ENCODE measurements around the gene KLK15.
A peak's percentile ranks its signal among the peaks of the same experiment; 100 is the strongest.

The KLK15 gene

GRCh38 chr19:50779504-50780457 lies 53.6 kb downstream of the KLK15 start:
- no peak overlapping the region for H2BK120ac ChIP-seq (ENCODE audit: low read depth, low read length)
- no peak overlapping the region for H3K23ac ChIP-seq (ENCODE audit: low read depth, low read length, poor library complexity)
- H4K8ac ChIP-seq (ENCODE audit: low read depth, low read length): no peak overlapping the region
- H2BK12ac ChIP-seq (ENCODE audit: low read length): no peak overlapping the region
- no peak overlapping the region for H3K4me2 ChIP-seq (ENCODE audit: insufficient read depth, low read length, poor library complexity, severe bottlenecking)
- H3K36me3 ChIP-seq (replicated peaks in 1 of 2; ENCODE audit: control insufficient read depth in 2 of 2, insufficient read depth in 2 of 2, low read length in 2 of 2): no peaks in the 10 kb centered on the region
- H2AK5ac ChIP-seq (ENCODE audit: low read depth, low read length): no peak overlapping the region
- H3K14ac ChIP-seq (ENCODE audit: low read length): no peak overlapping the region
- no peak overlapping the region for H2BK5ac ChIP-seq (ENCODE audit: low read length)
- H2AFZ ChIP-seq (ENCODE audit: low read length): no peak overlapping the region
- no peak overlapping the region for H3K27ac ChIP-seq (replicated peaks; ENCODE audit: low read length)
- no peak overlapping the region for H4K91ac ChIP-seq (ENCODE audit: low read depth, low read length, poor library complexity)
- no peak overlapping the region for H3K4me3 ChIP-seq (ENCODE audit: low read length in 2 of 2)
- peaks cover 1 to 3% of the 10 kb centered on the region in 2 donors for H3K4me1 ChIP-seq (ENCODE audit: control insufficient read depth in 2 of 2, insufficient read depth in 1 of 2, low read depth in 1 of 2, low read length in 2 of 2)
- peaks cover 3 to 45% (median 20%) of the 10 kb centered on the region in 3 experiments for H3K27me3 ChIP-seq (ENCODE audit: control insufficient read depth in 3 of 3, insufficient read depth in 3 of 3, low read depth in 1 of 3, low read length in 3 of 3)
- H3K79me1 ChIP-seq (ENCODE audit: low read depth, low read length): no peaks in the 10 kb centered on the region
- WGBS, 2 donors (ENCODE audit: extremely low coverage in 2 of 2, insufficient read length in 2 of 2, insufficient replicate concordance in 1 of 2): no CpG with 5 or more reads among the region's 25 CpGs
- no peak overlapping the region for H3K4ac ChIP-seq (ENCODE audit: low read length)
- no peak for DNase-seq (ENCODE audit: low spot score)
- H3K9me3 ChIP-seq (replicated peaks in 1 of 2; ENCODE audit: control insufficient read depth in 2 of 2, insufficient read depth in 1 of 2, low read depth in 1 of 2, low read length in 2 of 2): no peaks in the 10 kb centered on the region
- H2BK15ac ChIP-seq (ENCODE audit: low read length): no peak overlapping the region
- no peak overlapping the region for H3K9ac ChIP-seq (ENCODE audit: low read depth, low read length, poor library complexity)
- no peak overlapping the region for H3K18ac ChIP-seq (ENCODE audit: low read length)

DNA sequence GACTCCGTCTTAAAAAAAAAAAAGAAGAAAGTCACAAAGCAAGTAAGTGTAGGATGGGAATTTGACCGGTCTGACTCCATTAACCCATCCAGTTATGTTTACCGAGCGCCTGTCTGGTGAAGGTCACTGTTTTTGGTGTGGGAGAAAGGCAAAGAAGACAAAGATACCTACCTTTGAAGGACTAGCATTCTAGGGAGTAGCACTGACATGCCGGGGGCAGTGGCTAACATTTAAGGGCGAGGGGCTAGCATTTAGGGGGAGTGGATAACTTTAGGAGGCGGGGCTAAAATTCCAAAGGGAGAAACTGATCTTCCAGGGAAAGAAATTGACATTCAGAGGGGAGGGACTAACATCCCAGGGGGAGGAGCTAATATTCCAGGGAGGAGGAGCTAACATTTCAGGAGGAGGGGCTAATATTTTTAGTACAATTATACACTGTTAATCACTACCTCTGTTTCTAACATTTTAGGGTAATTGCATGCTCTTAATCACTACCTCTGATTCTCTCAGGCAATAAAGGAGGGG lies 54.4 kb downstream of the KLK15 start:
- no peak overlapping the region for H3K27ac ChIP-seq (replicated peaks; ENCODE audit: low read length)
- H2BK15ac ChIP-seq (ENCODE audit: low read length): no peak overlapping the region
- H4K8ac ChIP-seq (ENCODE audit: low read depth, low read length): no peak overlapping the region
- no peak overlapping the region for H2BK12ac ChIP-seq (ENCODE audit: low read length)
- H2AK5ac ChIP-seq (ENCODE audit: low read depth, low read length): no peak overlapping the region
- no peak overlapping the region for H3K4me2 ChIP-seq (ENCODE audit: insufficient read depth, low read length, poor library complexity, severe bottlenecking)
- peaks cover 3 to 45% (median 20%) of the 10 kb centered on the region in 3 experiments for H3K27me3 ChIP-seq (ENCODE audit: control insufficient read depth in 3 of 3, insufficient read depth in 3 of 3, low read depth in 1 of 3, low read length in 3 of 3)
- no peak for DNase-seq (ENCODE audit: low spot score)
- no peak overlapping the region for H4K91ac ChIP-seq (ENCODE audit: low read depth, low read length, poor library complexity)
- no peak overlapping the region for H2AFZ ChIP-seq (ENCODE audit: low read length)
- no peak overlapping the region for H2BK5ac ChIP-seq (ENCODE audit: low read length)
- no peak overlapping the region for H3K9ac ChIP-seq (ENCODE audit: low read depth, low read length, poor library complexity)
- no peaks in the 10 kb centered on the region for H3K36me3 ChIP-seq (replicated peaks in 1 of 2; ENCODE audit: control insufficient read depth in 2 of 2, insufficient read depth in 2 of 2, low read length in 2 of 2)
- no peaks in the 10 kb centered on the region for H3K79me1 ChIP-seq (ENCODE audit: low read depth, low read length)
- no peak overlapping the region for H2BK120ac ChIP-seq (ENCODE audit: low read depth, low read length)
- H3K4me3 ChIP-seq (ENCODE audit: low read length in 2 of 2): no peak overlapping the region
- no CpG with 5 or more reads among the region's 7 CpGs for WGBS, 2 donors (ENCODE audit: extremely low coverage in 2 of 2, insufficient read length in 2 of 2, insufficient replicate concordance in 1 of 2)
- H3K4ac ChIP-seq (ENCODE audit: low read length): no peak overlapping the region
- no peak overlapping the region for H3K14ac ChIP-seq (ENCODE audit: low read length)
- H3K23ac ChIP-seq (ENCODE audit: low read depth, low read length, poor library complexity): no peak overlapping the region
- no peak overlapping the region for H3K18ac ChIP-seq (ENCODE audit: low read length)
- H3K9me3 ChIP-seq (replicated peaks in 1 of 2; ENCODE audit: control insufficient read depth in 2 of 2, insufficient read depth in 1 of 2, low read depth in 1 of 2, low read length in 2 of 2): no peaks in the 10 kb centered on the region
- peaks cover 1 to 3% of the 10 kb centered on the region in 2 donors for H3K4me1 ChIP-seq (ENCODE audit: control insufficient read depth in 2 of 2, insufficient read depth in 1 of 2, low read depth in 1 of 2, low read length in 2 of 2)

- no peak for DNase-seq (ENCODE audit: low spot score)
These were observed 55.5 kb downstream of the KLK15 start for GRCh38 chr19:50777830-50778303.

GRCh38 chr19:50777261-50777660 lies 56.1 kb downstream of the KLK15 start:
- no peak overlapping the region for H2BK120ac ChIP-seq (ENCODE audit: low read depth, low read length)
- H3K79me1 ChIP-seq (ENCODE audit: low read depth, low read length): no peaks in the 10 kb centered on the region
- no peak overlapping the region for H3K27ac ChIP-seq (replicated peaks; ENCODE audit: low read length)
- no peak overlapping the region for H3K14ac ChIP-seq (ENCODE audit: low read length)
- H3K4me3 ChIP-seq (ENCODE audit: low read length in 2 of 2): no peak overlapping the region
- H2BK15ac ChIP-seq (ENCODE audit: low read length): no peak overlapping the region
- H3K4me1 ChIP-seq (ENCODE audit: control insufficient read depth in 2 of 2, insufficient read depth in 1 of 2, low read depth in 1 of 2, low read length in 2 of 2): peaks cover 0 to 1% of the 10 kb centered on the region in 2 donors
- no peak overlapping the region for H4K8ac ChIP-seq (ENCODE audit: low read depth, low read length)
- no peak overlapping the region for H3K4ac ChIP-seq (ENCODE audit: low read length)
- WGBS, 2 donors (ENCODE audit: extremely low coverage in 2 of 2, insufficient read length in 2 of 2, insufficient replicate concordance in 1 of 2): 100% methylated on average over 1 of the region's 4 CpGs
- H2BK5ac ChIP-seq (ENCODE audit: low read length): no peak overlapping the region
- no peak overlapping the region for H3K23ac ChIP-seq (ENCODE audit: low read depth, low read length, poor library complexity)
- H3K4me2 ChIP-seq (ENCODE audit: insufficient read depth, low read length, poor library complexity, severe bottlenecking): no peak overlapping the region
- no peak overlapping the region for H2BK12ac ChIP-seq (ENCODE audit: low read length)
- no peak overlapping the region for H2AFZ ChIP-seq (ENCODE audit: low read length)
- peaks cover 3 to 45% (median 20%) of the 10 kb centered on the region in 3 experiments for H3K27me3 ChIP-seq (ENCODE audit: control insufficient read depth in 3 of 3, insufficient read depth in 3 of 3, low read depth in 1 of 3, low read length in 3 of 3)
- H3K9me3 ChIP-seq (replicated peaks in 1 of 2; ENCODE audit: control insufficient read depth in 2 of 2, insufficient read depth in 1 of 2, low read depth in 1 of 2, low read length in 2 of 2): no peaks in the 10 kb centered on the region
- H3K18ac ChIP-seq (ENCODE audit: low read length): no peak overlapping the region
- H3K36me3 ChIP-seq (replicated peaks in 1 of 2; ENCODE audit: control insufficient read depth in 2 of 2, insufficient read depth in 2 of 2, low read length in 2 of 2): no peaks in the 10 kb centered on the region
- H4K91ac ChIP-seq (ENCODE audit: low read depth, low read length, poor library complexity): no peak overlapping the region
- H3K9ac ChIP-seq (ENCODE audit: low read depth, low read length, poor library complexity): no peak overlapping the region
- DNase-seq (ENCODE audit: low spot score): no peak
- H2AK5ac ChIP-seq (ENCODE audit: low read depth, low read length): no peak overlapping the region

More at GRCh38 chr19:50777830-50778303, 55.5 kb downstream of the KLK15 start:
- H2BK120ac ChIP-seq (ENCODE audit: low read depth, low read length): no peak overlapping the region
- H3K23ac ChIP-seq (ENCODE audit: low read depth, low read length, poor library complexity): no peak overlapping the region
- no peak overlapping the region for H2BK15ac ChIP-seq (ENCODE audit: low read length)
- H3K18ac ChIP-seq (ENCODE audit: low read length): no peak overlapping the region
- no peaks in the 10 kb centered on the region for H3K9me3 ChIP-seq (replicated peaks in 1 of 2; ENCODE audit: control insufficient read depth in 2 of 2, insufficient read depth in 1 of 2, low read depth in 1 of 2, low read length in 2 of 2)
- no peak overlapping the region for H3K4ac ChIP-seq (ENCODE audit: low read length)
- H2AFZ ChIP-seq (ENCODE audit: low read length): peak overlapping the region; percentile 48
- no peak overlapping the region for H3K4me2 ChIP-seq (ENCODE audit: insufficient read depth, low read length, poor library complexity, severe bottlenecking)
- H3K27me3 ChIP-seq (ENCODE audit: control insufficient read depth in 3 of 3, insufficient read depth in 3 of 3, low read depth in 1 of 3, low read length in 3 of 3): peaks cover 3 to 45% (median 20%) of the 10 kb centered on the region in 3 experiments
- no peak overlapping the region for H3K14ac ChIP-seq (ENCODE audit: low read length)
- no peaks in the 10 kb centered on the region for H3K79me1 ChIP-seq (ENCODE audit: low read depth, low read length)
- no peak overlapping the region for H2AK5ac ChIP-seq (ENCODE audit: low read depth, low read length)
- H3K4me3 ChIP-seq (ENCODE audit: low read length in 2 of 2): no peak overlapping the region
- H2BK12ac ChIP-seq (ENCODE audit: low read length): no peak overlapping the region
- H2BK5ac ChIP-seq (ENCODE audit: low read length): no peak overlapping the region
- H3K36me3 ChIP-seq (replicated peaks in 1 of 2; ENCODE audit: control insufficient read depth in 2 of 2, insufficient read depth in 2 of 2, low read length in 2 of 2): no peaks in the 10 kb centered on the region
- no peak overlapping the region for H3K9ac ChIP-seq (ENCODE audit: low read depth, low read length, poor library complexity)
- no peak overlapping the region for H3K27ac ChIP-seq (replicated peaks; ENCODE audit: low read length)
- WGBS, 2 donors (ENCODE audit: extremely low coverage in 2 of 2, insufficient read length in 2 of 2, insufficient replicate concordance in 1 of 2): no CpG with 5 or more reads among the region's 30 CpGs
- no peak overlapping the region for H4K91ac ChIP-seq (ENCODE audit: low read depth, low read length, poor library complexity)
- H4K8ac ChIP-seq (ENCODE audit: low read depth, low read length): no peak overlapping the region
- H3K4me1 ChIP-seq (ENCODE audit: control insufficient read depth in 2 of 2, insufficient read depth in 1 of 2, low read depth in 1 of 2, low read length in 2 of 2): peaks cover 0 to 1% of the 10 kb centered on the region in 2 donors
